Peyer's patch (tissue), 4 donors: ENCODE results near the gene JPH4.

Source experiments
- CTCF ChIP-seq, 6 experiments: fragments of 450-650 bp in 4 of 6; fragments of 200-600 bp in 2 of 6; sonication (generic) in 1 of 6; IDR thresholded peaks; one replicate each; pipeline ENCODE4 v1.5.1; 2017 to 2019; ENCODE audit warnings: antibody characterized with exemption in 6 of 6, mild to moderate bottlenecking in 3 of 6, moderate library complexity in 1 of 6
- POLR2A ChIP-seq, 2 donors: fragments of 450-650 bp; IDR thresholded peaks; one replicate each; pipeline ENCODE4 v1.5.1; 2017; ENCODE audit warnings: antibody characterized with exemption in 2 of 2, mild to moderate bottlenecking in 2 of 2, moderate library complexity in 2 of 2

GRCh38 chr14:23570806-23571483 is 7.6 kb downstream of the JPH4 start:
- TF ChIP-seq CTCF (IDR thresholded peaks at IDR 0.05) (no peak), POLR2A (IDR thresholded peaks at IDR 0.05) (no peak)
